Placental pericyte (primary cell): ENCODE measurements around the gene CCDC50. TPM values are rescaled to one million over a fixed set of nuclear protein-coding genes. Genes with fewer than 3 reads are reported as not detected.

Source experiments
- total RNA-seq: library from RNA; depleted of rRNA; stranded (reverse); fragments of >200 nt; gene quantifications from 2 replicates; pipeline ENCODE4 v1.2.3, GENCODE V29; 2012

Gene CCDC50
- 156 and 181 TPM in 2 replicates for total RNA-seq

GRCh38 chr3:191328962-191329653 lies at the start of gene CCDC50:
TSS of gene CCDC50 (plus strand) at chr3:191329394. CDS start at chr3:191329675, 281 bp downstream.

GRCh38 chr3:191329654-191330529 lies 698 bp downstream of the CCDC50 start, which contains the start of gene UTS2B:
TSS of gene UTS2B (minus strand) at chr3:191330526. CDS start at chr3:191282189, 48,337 bp downstream.

Other genes with a start within 250 kb of the CCDC50 start
- gene OSTN, start 130.2 kb upstream of the CCDC50 start, total RNA-seq = 3.4 TPM in 1 of 2 replicates, not detected in the other
- gene UTS2B, start 1.1 kb downstream of the CCDC50 start, total RNA-seq = 0.22 and 1.3 TPM in 2 replicates
- not detected in 2 replicates for gene PYDC2, start 131.8 kb downstream of the CCDC50 start, total RNA-seq